Tongue (tissue), 2 donors: ENCODE measurements around the gene FHIT. TPM values are rescaled to one million over a fixed set of nuclear protein-coding genes. Genes with fewer than 3 reads are reported as not detected.
"Not testable (repeated sequence)": the region's sequence is repeated elsewhere in the genome, so short reads cannot be mapped to it uniquely, and the experiment has no call there.

Experiments used
- DNase-seq: peaks from one replicate; pipeline ENCODE4 v3.0.0-alpha.2; 2015
- total RNA-seq: library from RNA; depleted of rRNA; stranded (reverse); fragments of >200 nt; gene quantifications from one replicate; pipeline ENCODE4 v1.2.3, GENCODE V29; 2014

FHIT gene
- total RNA-seq, 1 donor from 2014 or later, result 7.4 TPM

- no peak for DNase-seq
Observed at GRCh38 chr3:59992578-59992977, 1258.7 kb downstream of the FHIT start.

- no peak for DNase-seq
Observed at GRCh38 chr3:59990915-59991314, 1260.3 kb downstream of the FHIT start.

- DNase-seq, result no peak
Observed at GRCh38 chr3:59982510-59982909, 1268.7 kb downstream of the FHIT start.

- no peak for DNase-seq
Observed at GRCh38 chr3:59981377-59981776, 1269.9 kb downstream of the FHIT start.

- no peak for DNase-seq
Observed at GRCh38 chr3:59980576-59980975, 1270.7 kb downstream of the FHIT start.

GRCh38 chr3:59979542-59979941 lies 1271.7 kb downstream of the FHIT start:
- no peak for DNase-seq

GRCh38 chr3:59978979-59979378 lies 1272.3 kb downstream of the FHIT start:
- DNase-seq, result no peak

- DNase-seq, result peak; percentile 40
Observed at GRCh38 chr3:59970796-59971195, 1280.5 kb downstream of the FHIT start.

GRCh38 chr3:59970376-59970775 lies 1280.9 kb downstream of the FHIT start:
- peak; percentile 27 for DNase-seq

- DNase-seq, result no peak
Observed at GRCh38 chr3:59968513-59969045, 1282.7 kb downstream of the FHIT start.

- DNase-seq, result peak; percentile 28
Observed at GRCh38 chr3:59963676-59964075, 1287.6 kb downstream of the FHIT start.

GRCh38 chr3:59957150-59957549 lies 1294.1 kb downstream of the FHIT start:
- DNase-seq, result no peak

GRCh38 chr3:59953104-59953503 lies 1298.1 kb downstream of the FHIT start:
- DNase-seq, result no peak

GRCh38 chr3:59949311-59949710 lies 1301.9 kb downstream of the FHIT start:
- DNase-seq, result no peak

- DNase-seq, result no peak
Observed at GRCh38 chr3:59946401-59946800, 1304.9 kb downstream of the FHIT start.

GRCh38 chr3:59940718-59941117 lies 1310.5 kb downstream of the FHIT start:
- no peak for DNase-seq

GRCh38 chr3:59939826-59940426 lies 1311.3 kb downstream of the FHIT start:
- DNase-seq, result no peak

- no peak for DNase-seq
Observed at GRCh38 chr3:59938828-59939227, 1312.4 kb downstream of the FHIT start.

- DNase-seq, result no peak
Observed at GRCh38 chr3:59937201-59937600, 1314.1 kb downstream of the FHIT start.

- DNase-seq, result no peak
Observed at GRCh38 chr3:59936472-59936871, 1314.8 kb downstream of the FHIT start.

GRCh38 chr3:59935025-59935424 lies 1316.2 kb downstream of the FHIT start:
- no peak for DNase-seq

GRCh38 chr3:59934560-59934959 lies 1316.7 kb downstream of the FHIT start:
- not testable (repeated sequence) for DNase-seq

- no peak for DNase-seq
Observed at GRCh38 chr3:59930170-59930569, 1321.1 kb downstream of the FHIT start.

GRCh38 chr3:59927056-59927455 lies 1324.2 kb downstream of the FHIT start:
- no peak for DNase-seq

- no peak for DNase-seq
Observed at GRCh38 chr3:59925946-59926345, 1325.3 kb downstream of the FHIT start.
